ENCODE measurements around the gene CCND2. TPM values are rescaled to one million over a fixed set of nuclear protein-coding genes. Genes with fewer than 3 reads are reported as not detected.

Gene CCND2
- total and polyA plus RNA-seq, 2 experiments from 2014 or later, result 75.6 to 224 TPM

- no peak for TF ChIP-seq EZH2 (IDR thresholded peaks at IDR 0.05; ENCODE audit: low read depth, unreplicated experiment)
- TF ChIP-seq EZH2phosphoT487 (IDR thresholded peaks at IDR 0.05; ENCODE audit: unreplicated experiment), result no peak
- no peak for TF ChIP-seq POLR2AphosphoS5 (IDR thresholded peaks at IDR 0.05; ENCODE audit: low read depth)
- TF ChIP-seq CTCF (conservative IDR thresholded peaks at IDR 0.05; ENCODE audit: low read depth in 2 of 2), result no peak
- no peak for TF ChIP-seq ETS1 (IDR thresholded peaks at IDR 0.05)
- no peak for TF ChIP-seq ZNF114 (CRISPR knock-in tag; IDR thresholded peaks at IDR 0.05)
- Histone ChIP-seq H3K27me3 (ENCODE audit: insufficient read depth) (no peaks in the 10 kb centered on the region), H3K4me2 (peak overlapping the region; percentile 53), H4K20me1 (replicated peaks; ENCODE audit: insufficient read depth) (peaks cover 12% of the 10 kb centered on the region; the same call in 1 of the 2 replicates), H3F3A (replicated peaks; ENCODE audit: low read depth) (peaks cover 40% of the 10 kb centered on the region), H3K9me2 (ENCODE audit: insufficient read depth) (no peaks in the 10 kb centered on the region), H3K27ac (ENCODE audit: low read depth) (peak overlapping the region; percentile 83), H3K4me3 (no peak overlapping the region), H3K4me1 (ENCODE audit: insufficient read depth) (peaks cover 24% of the 10 kb centered on the region), H3K36me3 (ENCODE audit: insufficient read depth) (peaks cover 4% of the 10 kb centered on the region; the same call in 1 of the 2 replicates), H2AFZ (no peak overlapping the region), H3K79me2 (replicated peaks; ENCODE audit: insufficient read depth) (no peaks in the 10 kb centered on the region)
- peak; percentile 5 for ATAC-seq
- Mint-ChIP-seq H3K4me1 (peaks cover 31% of the 10 kb centered on the region), H3K9me3 (no peaks in the 10 kb centered on the region; the same call in 2 of the 3 replicates), H3K36me3 (ENCODE audit: low read depth) (peaks cover 38% of the 10 kb centered on the region), H3K27me3 (ENCODE audit: insufficient read depth, low read depth, poor library complexity) (peaks cover 12% of the 10 kb centered on the region), H3K27ac (peak overlapping the region; percentile 68), H3K4me3 (peak overlapping the region; percentile 68; the same call in 1 of the 3 replicates)
- peak; percentile 36 for DNase-seq (ENCODE audit: low spot score)
Observed at GRCh38 chr12:4308334-4308950, 34.9 kb downstream of the CCND2 start.

GRCh38 chr12:4311776-4312175 lies 38.2 kb downstream of the CCND2 start:
- peaks cover 11% of the 10 kb centered on the region for H3F3A ChIP-seq (replicated peaks; ENCODE audit: low read depth)
- no peak overlapping the region for H3K4me2 ChIP-seq
- Mint-ChIP-seq H3K4me3 (no peak overlapping the region), H3K27ac (no peak overlapping the region), H3K4me1 (peaks cover 20% of the 10 kb centered on the region), H3K36me3 (ENCODE audit: low read depth) (peaks cover 10% of the 10 kb centered on the region; the same call in 2 of the 3 replicates), H3K27me3 (ENCODE audit: insufficient read depth, low read depth, poor library complexity) (peaks cover 12% of the 10 kb centered on the region), H3K9me3 (no peaks in the 10 kb centered on the region; the same call in 2 of the 3 replicates)
- no peaks in the 10 kb centered on the region for H3K9me2 ChIP-seq (ENCODE audit: insufficient read depth)
- no peak overlapping the region for H3K4me3 ChIP-seq
- no peaks in the 10 kb centered on the region for H4K20me1 ChIP-seq (replicated peaks; ENCODE audit: insufficient read depth)
- H3K27me3 ChIP-seq (ENCODE audit: insufficient read depth), result no peaks in the 10 kb centered on the region
- no peak for DNase-seq (ENCODE audit: low spot score)
- H3K27ac ChIP-seq (ENCODE audit: low read depth), result no peak overlapping the region
- H3K36me3 ChIP-seq (ENCODE audit: insufficient read depth), result no peaks in the 10 kb centered on the region
- ATAC-seq, result no peak
- no peak overlapping the region for H2AFZ ChIP-seq
- H3K79me2 ChIP-seq (replicated peaks; ENCODE audit: insufficient read depth), result no peaks in the 10 kb centered on the region
- H3K4me1 ChIP-seq (ENCODE audit: insufficient read depth), result peaks cover 15% of the 10 kb centered on the region
- TF ChIP-seq STAT1 (IDR thresholded peaks at IDR 0.05; ENCODE audit: unreplicated experiment), result no peak
- TF ChIP-seq JUNB (IDR thresholded peaks at IDR 0.05; ENCODE audit: unreplicated experiment), result no peak
- TF ChIP-seq ETS1 (IDR thresholded peaks at IDR 0.05), result no peak
- no peak for TF ChIP-seq CTCF (conservative IDR thresholded peaks at IDR 0.05; ENCODE audit: low read depth in 2 of 2)
- no peak for TF ChIP-seq EZH2 (IDR thresholded peaks at IDR 0.05; ENCODE audit: low read depth, unreplicated experiment)
- TF ChIP-seq ZNF331 (CRISPR knock-in tag; IDR thresholded peaks at IDR 0.05; ENCODE audit: low read depth), result no peak
- no peak for TF ChIP-seq POLR2AphosphoS5 (IDR thresholded peaks at IDR 0.05; ENCODE audit: low read depth)
- TF ChIP-seq EZH2phosphoT487 (IDR thresholded peaks at IDR 0.05; ENCODE audit: unreplicated experiment), result no peak
- no peak for TF ChIP-seq NANOG (IDR thresholded peaks at IDR 0.05; ENCODE audit: borderline replicate concordance)
- TF ChIP-seq REST (IDR thresholded peaks at IDR 0.05; ENCODE audit: unreplicated experiment), result no peak
- TF ChIP-seq CREB1 (CRISPR knock-in tag; IDR thresholded peaks at IDR 0.05; ENCODE audit: low read depth), result no peak
